Measurements from ENCODE around the gene TXNDC2.

The TXNDC2 gene

GRCh38 chr18:9913526-9914333 lies 28.0 kb downstream of the TXNDC2 start, which contains the start of gene VAPA:
TSS of gene VAPA (plus strand) at chr18:9914016. CDS start at chr18:9914257, 241 bp downstream.
- peak; percentile 96 for DNase-seq (ENCODE audit: low spot score)

- DNase-seq (ENCODE audit: low spot score): peak; percentile 70
Measured at GRCh38 chr18:9914334-9914583, 28.5 kb downstream of the TXNDC2 start.

GRCh38 chr18:9914584-9915290 lies 29.0 kb downstream of the TXNDC2 start:
- peak; percentile 28 for DNase-seq (ENCODE audit: low spot score)

GRCh38 chr18:9915291-9916076 lies 29.7 kb downstream of the TXNDC2 start:
- DNase-seq (ENCODE audit: low spot score): no peak

- no peak for DNase-seq (ENCODE audit: low spot score)
Measured at GRCh38 chr18:9916077-9916639, 30.4 kb downstream of the TXNDC2 start.

GRCh38 chr18:9916808-9917207 lies 31.0 kb downstream of the TXNDC2 start:
- no peak for DNase-seq (ENCODE audit: low spot score)

- DNase-seq (ENCODE audit: low spot score): no peak
Measured at GRCh38 chr18:9918016-9918680, 32.4 kb downstream of the TXNDC2 start.

GRCh38 chr18:9919564-9920232 lies 33.9 kb downstream of the TXNDC2 start:
- no peak for DNase-seq (ENCODE audit: low spot score)

- DNase-seq (ENCODE audit: low spot score): no peak
Measured at GRCh38 chr18:9922592-9923311, 37.0 kb downstream of the TXNDC2 start.

GRCh38 chr18:9924371-9924943 lies 38.7 kb downstream of the TXNDC2 start:
- no peak for DNase-seq (ENCODE audit: low spot score)

GRCh38 chr18:9925369-9925768 lies 39.6 kb downstream of the TXNDC2 start:
- DNase-seq (ENCODE audit: low spot score): no peak

GRCh38 chr18:9925795-9926194 lies 40.0 kb downstream of the TXNDC2 start:
- no peak for DNase-seq (ENCODE audit: low spot score)

GRCh38 chr18:9926223-9926894 lies 40.6 kb downstream of the TXNDC2 start:
- DNase-seq (ENCODE audit: low spot score): no peak

- DNase-seq (ENCODE audit: low spot score): no peak
Measured at GRCh38 chr18:9926977-9927376, 41.2 kb downstream of the TXNDC2 start.

GRCh38 chr18:9927392-9928063 lies 41.8 kb downstream of the TXNDC2 start:
- DNase-seq (ENCODE audit: low spot score): no peak

- no peak for DNase-seq (ENCODE audit: low spot score)
Measured at GRCh38 chr18:9928646-9929259, 43.0 kb downstream of the TXNDC2 start.

GRCh38 chr18:9930299-9930884 lies 44.6 kb downstream of the TXNDC2 start:
- no peak for DNase-seq (ENCODE audit: low spot score)

GRCh38 chr18:9931146-9931545 lies 45.4 kb downstream of the TXNDC2 start:
- DNase-seq (ENCODE audit: low spot score): no peak

Data from iPS-NIHi11 (cell line).